Stimulated activated CD8-positive, alpha-beta memory T cell treated with anti-CD3 and anti-CD28 coated beads, Interleukin-7, amount 100 ng/mL, for 48 hours (primary cell): ENCODE measurements around the gene DOK6.

Experiments used
- DNase-seq, 2 donors: peaks; one replicate each; pipeline ENCODE4 v3.0.0-alpha.2; 2020; ENCODE audit warnings: low read depth in 1 of 2; ENCODE audit errors: extremely low read depth in 1 of 2

DOK6 gene

GRCh38 chr18:69727912-69728572 is 327.4 kb downstream of the DOK6 start:
- DNase-seq, result no peak

GRCh38 chr18:69730664-69731063 is 330.0 kb downstream of the DOK6 start:
- no peak for DNase-seq

GRCh38 chr18:69734536-69734935 is 333.8 kb downstream of the DOK6 start:
- no peak for DNase-seq

GRCh38 chr18:69736730-69737129 is 336.0 kb downstream of the DOK6 start:
- no peak for DNase-seq

- no peak for DNase-seq
Measured at GRCh38 chr18:69737851-69738250, 337.2 kb downstream of the DOK6 start.

- DNase-seq, result no peak
Measured at GRCh38 chr18:69747388-69747787, 346.7 kb downstream of the DOK6 start.

- DNase-seq, result no peak
Measured at GRCh38 chr18:69752737-69753380, 352.2 kb downstream of the DOK6 start.

- DNase-seq, result no peak
Measured at GRCh38 chr18:69754108-69754507, 353.4 kb downstream of the DOK6 start.

- DNase-seq, result no peak
Measured at GRCh38 chr18:69755041-69755440, 354.4 kb downstream of the DOK6 start.

GRCh38 chr18:69755856-69756496 is 355.3 kb downstream of the DOK6 start:
- no peak for DNase-seq

- no peak for DNase-seq
Measured at GRCh38 chr18:69757733-69758132, 357.0 kb downstream of the DOK6 start.

GRCh38 chr18:69758458-69758857 is 357.8 kb downstream of the DOK6 start:
- no peak for DNase-seq

- no peak for DNase-seq
Measured at GRCh38 chr18:69759046-69759445, 358.4 kb downstream of the DOK6 start.

- DNase-seq, result no peak
Measured at GRCh38 chr18:69763002-69763401, 362.3 kb downstream of the DOK6 start.

- DNase-seq, result no peak
Measured at GRCh38 chr18:69763821-69764220, 363.1 kb downstream of the DOK6 start.

- no peak for DNase-seq
Measured at GRCh38 chr18:69770238-69770637, 369.6 kb downstream of the DOK6 start.

- DNase-seq, result no peak
Measured at GRCh38 chr18:69774831-69775230, 374.1 kb downstream of the DOK6 start.

- DNase-seq, result no peak
Measured at GRCh38 chr18:69777248-69777647, 376.6 kb downstream of the DOK6 start.

- DNase-seq, result no peak
Measured at GRCh38 chr18:69778680-69779079, 378.0 kb downstream of the DOK6 start.

- no peak for DNase-seq
Measured at GRCh38 chr18:69780851-69781250, 380.2 kb downstream of the DOK6 start.

GRCh38 chr18:69784815-69785214 is 384.1 kb downstream of the DOK6 start:
- no peak for DNase-seq

GRCh38 chr18:69785466-69785865 is 384.8 kb downstream of the DOK6 start:
- DNase-seq, result no peak
